Vagina (tissue), 2 donors: ENCODE results near the gene SPTLC3.

Experiments used
- CTCF ChIP-seq, 3 experiments: fragments of 450-650 bp in 2 of 3; fragments of 200-600 bp in 1 of 3; sonication (generic) in 1 of 3; IDR thresholded peaks; one replicate each; pipeline ENCODE4 v1.5.1; 2017 to 2019; ENCODE audit warnings: antibody characterized with exemption in 3 of 3, mild to moderate bottlenecking in 2 of 3, moderate library complexity in 2 of 3
- POLR2A ChIP-seq, 2 donors: fragments of 450-650 bp; IDR thresholded peaks; one replicate each; pipeline ENCODE4 v1.6.1; 2017; ENCODE audit warnings: antibody characterized with exemption in 2 of 2, mild to moderate bottlenecking in 2 of 2, moderate library complexity in 2 of 2
- POLR2AphosphoS5 ChIP-seq, 2 donors: sonication (generic); formaldehyde crosslinking; IDR thresholded peaks; one replicate each; pipeline ENCODE4 v1.9.0; 2017; ENCODE audit warnings: antibody characterized with exemption in 2 of 2, mild to moderate bottlenecking in 2 of 2, low read depth in 1 of 2; ENCODE audit not compliant: insufficient read depth in 1 of 2

GRCh38 chr20:13111249-13111911 lies 102.6 kb downstream of the SPTLC3 start:
- TF ChIP-seq CTCF (IDR thresholded peaks at IDR 0.05) (no peak), POLR2A (IDR thresholded peaks at IDR 0.05) (no peak), POLR2AphosphoS5 (IDR thresholded peaks at IDR 0.05; ENCODE audit: insufficient read depth in 1 of 2, low read depth in 1 of 2) (no peak)
